Testis (tissue), 2 donors: ENCODE data around the gene DTX2.
"Not testable (repeated sequence)": the region's sequence is repeated elsewhere in the genome, so short reads cannot be mapped to it uniquely, and the experiment has no call there.

Source experiments
- CTCF ChIP-seq, 3 experiments: fragments of 450-650 bp in 2 of 3; fragments of 200-600 bp in 1 of 3; sonication (generic) in 1 of 3; IDR thresholded peaks; one replicate each; pipeline ENCODE4 v1.5.1; 2016 to 2019; ENCODE audit warnings: antibody characterized with exemption in 3 of 3, mild to moderate bottlenecking in 2 of 3, moderate library complexity in 1 of 3
- POLR2A ChIP-seq: fragments of 450-650 bp; IDR thresholded peaks from one replicate; pipeline ENCODE4 v1.6.1; 2017; ENCODE audit warnings: antibody characterized with exemption, mild to moderate bottlenecking, moderate library complexity

GRCh38 chr7:76516932-76517331 lies 55.4 kb downstream of the DTX2 start:
- TF ChIP-seq CTCF (IDR thresholded peaks at IDR 0.05); POLR2A: not testable (repeated sequence)
